Stimulated activated CD4-positive, alpha-beta T cell treated with anti-CD3 and anti-CD28 coated beads, Interleukin-12 subunit alpha, Interleukin-12 subunit beta, amount 100 ng/mL, for 4 hours (primary cell): Measurements from ENCODE around the gene SRP14.
"Not testable (repeated sequence)": the region's sequence is repeated elsewhere in the genome, so short reads cannot be mapped to it uniquely, and the experiment has no call there.

Experiments
- DNase-seq: peaks from one replicate; pipeline ENCODE4 v3.0.0-alpha.2; 2020

SRP14 gene

DNA sequence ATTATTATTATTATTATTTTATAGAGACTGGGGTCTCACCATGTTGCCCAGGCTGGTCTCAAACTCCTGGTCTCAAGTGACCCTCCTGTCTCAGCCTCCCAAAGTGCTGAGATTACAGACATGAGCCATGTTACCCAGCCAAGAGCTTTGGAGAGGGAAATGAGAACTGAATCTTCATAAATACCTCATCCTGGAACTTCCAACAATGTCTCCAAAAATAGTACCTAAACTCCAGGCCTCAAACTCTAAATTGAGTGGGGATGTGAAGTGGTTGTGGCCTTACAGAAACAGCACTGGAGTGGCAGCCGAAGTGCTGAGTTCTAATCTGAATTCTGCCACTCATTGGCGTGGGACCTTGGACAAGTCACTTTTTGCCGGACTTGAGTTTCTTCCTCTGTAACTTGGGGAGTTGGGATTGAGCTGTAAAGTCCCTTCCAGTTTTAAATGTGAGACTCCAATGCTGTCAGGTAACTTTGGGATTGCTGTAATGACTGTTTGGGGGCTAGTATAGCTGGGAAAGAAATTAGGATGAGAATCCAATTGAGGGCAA is 10.0 kb upstream of the SRP14 start:
- no peak for DNase-seq

DNA sequence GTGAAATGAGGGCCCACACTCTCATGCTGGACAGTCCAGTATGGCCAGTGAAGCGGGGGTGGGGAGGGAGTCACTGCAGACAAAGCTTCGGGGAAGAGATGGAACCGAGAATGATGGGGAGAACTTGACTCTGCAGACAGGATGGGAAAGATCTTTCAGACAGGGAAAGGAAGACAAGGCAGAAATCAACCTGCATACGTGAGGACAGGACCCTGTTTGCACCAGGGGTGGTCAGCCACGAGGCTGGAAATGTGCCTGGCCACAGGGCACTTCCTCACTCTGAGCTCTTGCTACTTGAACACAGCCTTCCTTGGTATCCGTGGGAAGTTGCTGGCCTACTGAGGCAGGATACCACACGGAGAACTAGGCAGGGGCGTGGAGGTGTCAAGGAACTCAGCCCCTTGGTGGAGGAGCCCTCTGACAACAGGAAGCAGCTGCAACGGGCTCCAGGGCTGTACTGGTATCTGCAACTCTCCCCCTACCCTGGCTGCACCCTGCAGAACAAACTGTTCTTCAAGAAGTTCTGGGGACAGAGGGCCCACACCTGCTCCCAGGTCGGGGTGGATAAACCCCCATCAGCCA is 9.3 kb upstream of the SRP14 start:
- no peak for DNase-seq

GRCh38 chr15:40047415-40048210 is 8.6 kb upstream of the SRP14 start:
- DNase-seq = peak; percentile 50

DNA sequence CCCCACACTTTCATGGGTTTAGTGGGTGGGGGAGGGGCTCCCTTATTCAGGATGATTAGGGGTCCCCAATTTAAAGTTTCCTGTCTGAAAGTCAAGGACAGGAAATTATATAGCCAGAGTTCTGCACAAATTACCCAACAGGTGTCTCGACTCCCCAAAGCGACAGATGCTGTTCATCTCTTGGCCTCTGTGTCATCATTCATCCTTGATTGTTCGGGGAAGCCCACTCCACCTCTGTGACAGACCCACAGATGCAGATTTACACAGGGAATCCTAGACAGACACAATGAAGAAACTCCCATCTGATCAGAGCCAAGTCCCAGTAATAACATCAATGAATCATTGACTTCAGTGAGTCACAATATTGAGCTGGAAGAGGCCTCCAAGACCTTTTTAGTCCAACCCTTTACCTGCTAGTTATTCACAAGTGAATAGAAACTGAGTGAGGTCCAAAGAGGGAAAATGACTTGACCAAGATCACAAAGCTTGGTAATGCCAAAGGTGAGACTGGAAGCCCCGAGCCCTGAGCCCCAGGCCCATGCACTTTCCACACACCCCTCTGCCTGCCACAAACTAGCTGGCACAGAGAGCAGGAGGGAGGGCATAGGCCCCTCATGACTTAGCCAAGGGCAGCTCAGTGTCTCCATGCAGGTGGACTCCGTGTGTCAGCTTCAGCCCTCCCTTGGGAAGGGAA is 7.9 kb upstream of the SRP14 start:
- DNase-seq = no peak

DNA sequence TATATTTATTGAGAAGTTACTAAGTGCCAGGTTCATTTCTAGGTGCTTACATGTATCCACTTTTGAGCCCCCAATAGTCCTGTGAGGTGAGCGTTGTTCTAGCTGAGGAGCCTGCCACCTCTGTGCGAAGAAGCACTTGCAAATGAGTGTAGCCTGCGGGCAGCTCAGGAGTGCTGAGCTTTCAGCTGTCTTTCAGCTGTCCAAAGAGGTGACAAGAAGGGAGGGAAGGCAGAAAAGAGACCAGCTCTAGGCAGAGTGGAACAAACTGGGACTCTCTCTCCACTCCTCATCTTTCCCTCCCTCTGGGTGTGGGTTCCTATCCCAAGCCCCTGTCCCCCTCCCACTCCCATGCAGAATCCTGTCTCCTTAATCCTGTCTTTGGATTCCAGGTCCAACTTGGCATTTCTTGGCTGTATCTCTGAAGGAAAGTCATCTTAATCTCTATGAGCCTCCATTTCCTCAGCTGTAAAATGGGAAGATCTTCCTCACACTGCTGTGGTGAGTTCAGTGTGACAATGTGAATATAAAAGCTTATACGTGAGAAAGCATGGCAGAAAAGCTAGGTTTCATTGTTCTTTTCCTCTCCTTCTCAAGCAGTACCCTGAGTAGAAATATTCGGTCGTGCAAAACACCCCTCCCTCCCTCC is 6.7 kb upstream of the SRP14 start:
- DNase-seq = no peak

DNA sequence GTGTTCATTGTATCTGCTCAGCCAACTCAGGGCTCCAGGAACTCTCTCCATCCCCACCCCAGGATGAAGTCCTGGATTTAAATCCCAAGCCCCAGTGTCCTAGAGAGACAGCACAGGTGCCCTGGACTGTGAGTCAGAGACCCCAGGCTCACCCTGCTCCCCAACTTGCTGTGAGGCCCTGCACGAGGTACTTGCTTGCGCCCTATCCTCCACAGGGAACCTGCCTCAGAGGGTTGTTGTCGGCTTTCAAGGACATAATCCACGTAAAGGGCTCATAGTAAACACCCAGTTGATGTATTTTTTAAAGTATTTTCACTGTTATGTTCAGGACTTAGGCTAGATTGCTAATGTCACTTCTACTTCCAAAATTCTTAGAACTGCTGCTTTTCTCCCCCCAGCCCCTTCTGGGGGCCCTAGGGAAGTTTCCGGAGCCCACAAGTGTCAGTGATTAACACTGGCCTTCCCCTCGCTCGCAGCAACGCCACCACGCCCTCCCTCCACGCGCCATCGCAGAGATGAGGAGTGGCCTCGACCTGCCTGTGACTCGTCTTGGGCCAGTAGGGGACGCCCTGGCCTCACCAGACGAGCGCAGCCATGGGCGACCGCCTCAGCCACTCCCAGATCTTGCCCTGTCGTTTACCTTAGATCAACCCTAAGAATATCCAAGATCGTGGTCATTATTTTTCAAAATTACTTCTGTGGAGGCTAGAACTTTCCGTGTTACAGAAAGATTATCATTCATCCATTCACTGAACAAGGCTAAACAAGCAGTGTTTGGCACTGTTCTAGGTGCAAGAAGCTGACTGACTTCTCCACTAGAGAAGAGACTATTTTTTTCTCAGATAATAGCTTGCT is 6.0 kb upstream of the SRP14 start:
- DNase-seq = peak; percentile 81

DNA sequence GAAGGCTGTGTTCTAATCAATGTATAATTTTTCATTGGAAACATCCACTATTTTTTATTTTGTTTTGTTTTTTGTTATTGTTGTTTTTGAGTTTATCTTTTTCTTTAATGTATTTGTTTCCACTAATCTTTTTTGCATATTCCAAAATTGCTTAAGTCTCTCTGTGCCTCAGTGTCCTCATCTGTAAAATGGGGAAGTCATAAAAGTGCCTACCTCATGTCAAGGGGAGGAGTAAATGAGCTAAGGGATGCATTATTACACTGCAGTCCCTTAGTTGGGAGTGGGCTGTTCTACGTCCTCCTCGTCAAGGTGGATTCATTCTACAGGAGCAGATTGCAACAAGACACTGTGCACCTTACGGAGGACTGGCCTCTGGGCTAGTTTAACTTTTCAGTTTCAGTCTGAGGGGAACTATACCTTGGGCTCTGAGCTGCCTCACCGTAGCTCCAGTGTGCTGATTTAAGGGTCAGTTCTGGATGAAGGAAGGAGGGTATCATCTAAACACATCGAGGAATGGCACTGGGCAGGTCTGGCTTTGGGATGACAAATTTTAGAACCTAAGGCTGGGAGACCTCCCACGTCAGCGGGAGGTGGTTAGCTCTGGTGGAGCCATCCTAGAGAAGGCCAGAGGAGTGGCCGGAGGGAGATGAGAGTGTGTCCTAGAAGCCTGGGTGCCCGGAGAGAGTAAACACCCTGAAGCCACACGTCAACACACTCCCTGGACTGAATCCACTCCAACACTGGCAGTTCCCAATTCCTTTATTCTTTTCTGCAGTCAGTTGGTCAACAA is 5.1 kb upstream of the SRP14 start:
- DNase-seq = no peak

- DNase-seq = no peak
These were observed 3.9 kb upstream of the SRP14 start for GRCh38 chr15:40042791-40043320.

DNA sequence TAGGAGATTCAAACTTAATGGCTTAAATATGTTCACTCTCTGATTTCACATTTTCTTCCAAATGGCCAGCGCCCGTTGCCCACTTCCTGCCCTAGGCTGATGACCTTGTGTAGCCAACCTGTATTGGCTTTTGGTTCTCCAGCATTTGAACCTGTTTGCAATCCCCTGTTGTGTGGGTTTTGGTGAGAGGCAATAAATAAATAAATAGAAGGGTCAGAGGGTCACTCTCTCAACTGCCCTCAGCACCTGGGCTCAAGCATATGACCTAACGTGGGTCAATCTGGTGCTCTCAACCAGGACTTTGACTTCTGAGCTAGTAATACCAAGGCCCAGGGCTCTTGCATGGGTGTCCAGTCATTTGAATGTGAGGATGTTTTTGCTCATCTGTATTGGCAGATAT is 1.8 kb upstream of the SRP14 start:
- DNase-seq = no peak

GRCh38 chr15:40040293-40040635 is 1.3 kb upstream of the SRP14 start:
- DNase-seq = no peak

DNA sequence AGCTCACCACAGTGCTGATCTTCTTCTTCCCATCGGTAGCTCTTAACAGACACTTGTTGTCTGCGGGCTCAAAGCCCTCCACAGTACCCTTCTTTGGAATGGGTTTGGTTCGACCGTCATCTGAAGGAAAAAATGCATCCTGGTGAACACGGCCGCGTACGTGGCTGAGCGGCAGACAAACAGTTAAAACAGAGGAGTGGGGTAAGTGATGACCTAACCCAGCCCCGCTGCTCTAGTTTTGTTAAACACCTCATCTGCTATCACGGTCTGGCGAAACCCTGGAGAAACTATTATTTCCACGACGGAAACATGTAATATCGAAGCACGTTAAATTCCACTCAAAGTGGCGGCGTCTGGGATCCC is 725 bp downstream of the SRP14 start:
- no peak for DNase-seq

GRCh38 chr15:40037721-40038120 is 1.3 kb downstream of the SRP14 start:
- DNase-seq = no peak

- not testable (repeated sequence) for DNase-seq
These were observed 3.8 kb downstream of the SRP14 start for GRCh38 chr15:40035182-40035581.

- DNase-seq = no peak
These were observed 4.6 kb downstream of the SRP14 start for GRCh38 chr15:40034186-40034946.

DNA sequence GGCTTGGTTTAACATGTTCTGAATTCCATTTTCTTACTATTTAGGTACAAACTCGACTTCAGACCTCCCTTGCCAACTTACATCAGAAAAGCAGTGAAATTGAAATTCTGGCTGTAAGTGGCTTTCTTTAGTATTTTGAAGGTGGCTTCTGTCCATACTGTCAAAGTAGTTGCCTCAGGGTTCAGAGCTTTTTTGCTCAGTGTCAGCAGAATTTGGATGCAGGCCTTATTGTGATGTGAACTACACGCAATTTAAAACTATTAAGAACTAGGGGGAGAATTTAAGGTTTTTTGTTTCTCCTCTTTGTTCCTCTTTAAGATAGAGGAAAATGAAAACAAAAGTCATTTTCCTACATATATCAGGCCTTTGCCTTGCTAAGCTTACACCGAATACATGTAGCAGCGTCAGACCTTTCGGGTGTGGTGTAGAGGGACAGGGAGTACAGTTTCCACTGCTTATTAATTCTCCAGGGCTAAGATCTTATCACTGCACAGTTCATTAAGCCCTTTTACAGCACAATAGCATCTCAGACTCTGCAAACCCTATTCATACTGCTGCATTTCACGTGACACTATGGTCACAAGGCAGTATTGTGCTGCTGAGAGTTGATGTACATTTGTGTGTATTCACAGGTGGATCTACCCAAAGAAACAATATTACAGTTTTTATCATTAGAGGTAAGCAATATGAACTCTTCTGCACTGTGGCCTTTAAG is 6.7 kb downstream of the SRP14 start:
- DNase-seq = no peak

DNA sequence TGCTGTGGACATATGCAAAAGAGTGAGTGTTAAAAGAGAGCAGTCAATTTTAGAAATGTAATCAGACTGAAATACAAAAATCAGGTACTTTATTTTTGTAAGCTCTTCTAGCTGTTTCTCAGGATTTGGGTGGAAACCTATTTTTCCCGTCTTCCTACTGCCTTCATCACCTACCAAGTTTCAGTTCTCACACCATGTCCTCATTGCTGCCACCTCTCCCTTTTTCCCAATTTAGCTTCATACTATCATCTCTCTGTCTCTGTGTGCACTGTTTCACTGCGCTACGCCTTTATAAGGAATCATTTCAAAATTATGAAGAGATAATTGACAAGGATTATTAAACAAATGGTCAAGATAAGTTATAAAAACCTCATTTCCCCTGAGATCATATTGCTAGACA is 7.7 kb downstream of the SRP14 start:
- DNase-seq = no peak

- DNase-seq = no peak
These were observed 8.7 kb downstream of the SRP14 start for GRCh38 chr15:40029979-40030893.

GRCh38 chr15:40028853-40029252 is 10.1 kb downstream of the SRP14 start:
- DNase-seq = no peak

- no peak for DNase-seq
These were observed 10.8 kb downstream of the SRP14 start for GRCh38 chr15:40028193-40028592.
